ENCODE results near the gene STAMBP. TPM values are rescaled to one million over a fixed set of nuclear protein-coding genes. Genes with fewer than 3 reads are reported as not detected.
A peak's percentile ranks its signal among the peaks of the same experiment; 100 is the strongest.

STAMBP gene
- total and polyA plus RNA-seq, 9 of the 15 experiments (the other 6 are each of a cell fraction or from before 2014, with no cell fraction given) = 36.9 to 75.2 (median 48.8) TPM

DNA sequence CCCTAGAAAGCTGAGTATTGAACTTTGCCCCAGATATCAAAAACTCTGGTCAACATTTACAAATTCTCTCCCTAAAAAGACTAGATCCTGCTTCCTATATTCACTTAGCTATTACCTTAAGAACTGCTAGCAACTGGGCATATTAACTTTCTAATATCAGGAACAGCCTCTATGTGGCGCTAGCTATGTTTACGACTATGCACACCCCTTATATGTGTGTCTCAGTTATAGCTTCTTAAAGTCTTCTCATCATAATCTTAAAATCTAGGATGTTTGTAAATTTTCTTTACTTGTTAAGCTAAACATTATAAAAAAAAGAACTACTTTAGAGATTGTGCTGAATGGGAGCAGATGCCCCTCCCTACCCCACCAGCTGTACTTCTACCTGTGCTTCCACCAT, 1.7 kb upstream of the STAMBP start:
- H3K9me3 ChIP-seq (replicated peaks; ENCODE audit: control insufficient read depth, insufficient read depth, low read depth, low read length) = no peaks in the 10 kb centered on the region
- DNase-seq (ENCODE audit: extremely low read depth in 1 of 4, low spot score in 3 of 4) (peak in 2 of 4 experiments; percentile 30 to 45), FAIRE-seq (no peak), ATAC-seq (peak; percentile 57)
- H3K9me1 ChIP-seq (ENCODE audit: control insufficient read depth, insufficient read depth, low read length) = no peaks in the 10 kb centered on the region
- peaks cover 13% of the 10 kb centered on the region; the same call in 2 of the 3 replicates for H3K36me3 ChIP-seq (ENCODE audit: control insufficient read depth, insufficient read depth, low read length)
- no peaks in the 10 kb centered on the region for H3K27me3 ChIP-seq (ENCODE audit: control insufficient read depth in 2 of 2, insufficient read depth in 2 of 2, low read length in 2 of 2)
- 7% methylated on average over 2 of the region's 2 CpGs for WGBS (ENCODE audit: insufficient coverage, low coverage, missing lambda C conversion rate)
- TF ChIP-seq FIP1L1 (IDR thresholded peaks at IDR 0.05; ENCODE audit: low read depth, low read length, poor library complexity, severe bottlenecking) (no peak), SMC3 (conservative IDR thresholded peaks at IDR 0.05; ENCODE audit: insufficient read depth, low read depth, low read length) (0 out of 2 replicates have a peak, but pooled peaks have one; percentile 6), RAD21 (CRISPR knock-in tag; conservative IDR thresholded peaks at IDR 0.05 in 1 of 2, IDR thresholded peaks at IDR 0.05 in 1 of 2) (peak in 1 of 2 experiments; percentile 55; a peak in 3 of 4 replicates), ZNF311 (CRISPR knock-in tag; IDR thresholded peaks at IDR 0.05) (no peak)
- TF ChIP-seq, protein P1, sequence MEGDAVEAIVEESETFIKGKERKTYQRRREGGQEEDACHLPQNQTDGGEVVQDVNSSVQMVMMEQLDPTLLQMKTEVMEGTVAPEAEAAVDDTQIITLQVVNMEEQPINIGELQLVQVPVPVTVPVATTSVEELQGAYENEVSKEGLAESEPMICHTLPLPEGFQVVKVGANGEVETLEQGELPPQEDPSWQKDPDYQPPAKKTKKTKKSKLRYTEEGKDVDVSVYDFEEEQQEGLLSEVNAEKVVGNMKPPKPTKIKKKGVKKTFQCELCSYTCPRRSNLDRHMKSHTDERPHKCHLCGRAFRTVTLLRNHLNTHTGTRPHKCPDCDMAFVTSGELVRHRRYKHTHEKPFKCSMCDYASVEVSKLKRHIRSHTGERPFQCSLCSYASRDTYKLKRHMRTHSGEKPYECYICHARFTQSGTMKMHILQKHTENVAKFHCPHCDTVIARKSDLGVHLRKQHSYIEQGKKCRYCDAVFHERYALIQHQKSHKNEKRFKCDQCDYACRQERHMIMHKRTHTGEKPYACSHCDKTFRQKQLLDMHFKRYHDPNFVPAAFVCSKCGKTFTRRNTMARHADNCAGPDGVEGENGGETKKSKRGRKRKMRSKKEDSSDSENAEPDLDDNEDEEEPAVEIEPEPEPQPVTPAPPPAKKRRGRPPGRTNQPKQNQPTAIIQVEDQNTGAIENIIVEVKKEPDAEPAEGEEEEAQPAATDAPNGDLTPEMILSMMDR (IDR thresholded peaks at IDR 0.05 in 2 of 3, conservative IDR thresholded peaks at IDR 0.05 in 1 of 3; ENCODE audit: insufficient read depth in 2 of 3, low read depth in 1 of 3, low read length in 3 of 3) = peak; percentile 39 to 60 (median 52); a peak in 4 of 6 replicates
- no peak overlapping the region for H3K4me2 ChIP-seq (ENCODE audit: insufficient read depth, low read length)
- no peak overlapping the region for H2AFZ ChIP-seq (ENCODE audit: low read depth, low read length)
- intact Hi-C loops (cut with micrococcal nuclease) = loop anchor here (10.0 kb wide), 7 partner anchors 152 to 568 kb away; partner anchors contain the start of genes BOLA3 and TET3
- no TSS peak for BruUV-seq (replicated peaks)
- H3K4me3 ChIP-seq = no peak overlapping the region
- no peak overlapping the region for H3K27ac ChIP-seq (ENCODE audit: extremely low read depth, low read depth, low read length)
- peaks cover 7 to 8% of the 10 kb centered on the region in 2 experiments; a peak in 4 of 5 replicates for H3K4me1 ChIP-seq (replicated peaks in 1 of 2; ENCODE audit: control insufficient read depth in 2 of 2, insufficient read depth in 2 of 2, low read length in 2 of 2)
- H3K79me2 ChIP-seq (ENCODE audit: control insufficient read depth, insufficient read depth, low read length) = peaks cover 22% of the 10 kb centered on the region
- ChIA-PET CTCF (ENCODE audit: low intra/inter-chr PET ratio) (no interaction called here), POLR2A (interaction anchor here (0.7 kb wide), 1 partner anchor 613 kb away, joined by 3 read pairs; no protein-coding TSS in a partner anchor)
- no peaks in the 10 kb centered on the region for H4K20me1 ChIP-seq (replicated peaks; ENCODE audit: control insufficient read depth, insufficient read depth, low read length)
- H3K9ac ChIP-seq (ENCODE audit: insufficient read depth in 1 of 2, low read depth in 2 of 2, low read length in 2 of 2) = no peak overlapping the region
- in situ Hi-C loops (cut with MboI) = no loop called here
